PC-3 (cell line): ENCODE results near the gene FASN. TPM values are rescaled to one million over a fixed set of nuclear protein-coding genes. Genes with fewer than 3 reads are reported as not detected.

ENCODE experiments used
- ATAC-seq: fragments of 200-7000 bp; cut with Tn5 transposase; 2 replicates; pipeline ENCODE4 v1.9.1; 2020; ENCODE audit warnings: mild to moderate bottlenecking, moderate library complexity
- BruUV-seq: library from RNA; stranded (reverse); fragments of 400-500 nt; replicated peaks from 2 replicates; lab custom pipeline; 2021; lab: Mats Ljungman, UMichigan
- CTCF ChIA-PET: fragments of 300-600 bp; sonication (Branson Sonifier 250); formaldehyde crosslinking; loops from one replicate; lab custom pipeline; 2022; ENCODE audit warnings: antibody characterized with exemption; lab: Charles Lee
- POLR2A ChIA-PET: fragments of 300-600 bp; sonication (Branson Sonifier 250); formaldehyde crosslinking; loops from one replicate; lab custom pipeline; 2022; ENCODE audit warnings: antibody characterized with exemption; ENCODE audit not compliant: unreplicated experiment; lab: Charles Lee
- DNase-seq: peaks from one replicate; pipeline ENCODE4 v3.0.0-alpha.2; 2015
- H2AFZ ChIP-seq: fragments of 300-600 bp; sonication (generic); 2 replicates; pipeline ENCODE4 v1.6.0; 2016; ENCODE audit warnings: antibody characterized with exemption, low read length
- H3F3A ChIP-seq: fragments of 300-600 bp; sonication (generic); one replicate; pipeline ENCODE4 v1.6.0; 2017; ENCODE audit warnings: antibody characterized with exemption, low read length, control low read depth, mild to moderate bottlenecking; ENCODE audit not compliant: unreplicated experiment
- H3K27ac ChIP-seq: fragments of 300-600 bp; sonication (generic); 2 replicates; pipeline ENCODE4 v1.5.1; 2016; ENCODE audit warnings: mild to moderate bottlenecking, low read length
- H3K27me3 ChIP-seq: fragments of 300-600 bp; sonication (generic); 2 replicates; pipeline ENCODE4 v1.6.1; 2016; ENCODE audit warnings: low read length, mixed read lengths
- H3K36me3 ChIP-seq: fragments of 300-600 bp; sonication (generic); 2 replicates; pipeline ENCODE4 v1.6.1; 2016; ENCODE audit warnings: low read depth, mixed run types, low read length, mixed read lengths
- H3K4me1 ChIP-seq: fragments of 300-600 bp; sonication (generic); 2 replicates; pipeline ENCODE4 v1.5.1; 2016; ENCODE audit warnings: low read length; ENCODE audit not compliant: insufficient read depth
- H3K4me2 ChIP-seq: fragments of 300-600 bp; sonication (generic); 2 replicates; pipeline ENCODE4 v1.6.0; 2016; ENCODE audit warnings: low read length
- H3K4me3 ChIP-seq: fragments of 300-600 bp; sonication (generic); 2 replicates; pipeline ENCODE4 v1.5.1; 2016; ENCODE audit warnings: mild to moderate bottlenecking, low read length, mixed read lengths
- H3K79me2 ChIP-seq: fragments of 300-600 bp; sonication (generic); 2 replicates; pipeline ENCODE4 v1.6.1; 2017; ENCODE audit warnings: low read length, mixed read lengths
- H3K9ac ChIP-seq: fragments of 300-600 bp; sonication (generic); 2 replicates; pipeline ENCODE4 v1.6.0; 2016; ENCODE audit warnings: mild to moderate bottlenecking, low read length
- H3K9me2 ChIP-seq: fragments of 300-600 bp; sonication (generic); replicated peaks from 2 replicates; pipeline ENCODE4 v1.6.1; 2016; ENCODE audit warnings: mixed run types, low read length, mixed read lengths
- H3K9me3 ChIP-seq: fragments of 300-600 bp; sonication (generic); 2 replicates; pipeline ENCODE4 v1.6.1; 2016; ENCODE audit warnings: low read length, mixed read lengths
- H4K20me1 ChIP-seq: fragments of 300-600 bp; sonication (generic); 2 replicates; pipeline ENCODE4 v1.6.1; 2016; ENCODE audit warnings: low read length, mixed read lengths
- CTCF ChIP-seq: fragments of 300-600 bp; sonication (generic); conservative IDR thresholded peaks from 2 replicates; pipeline ENCODE4 v1.5.1; 2017; ENCODE audit warnings: antibody characterized with exemption, low read depth, mild to moderate bottlenecking, low read length
- EZH2 ChIP-seq: fragments of 300-600 bp; sonication (generic); IDR thresholded peaks from one replicate; pipeline ENCODE4 v1.6.1; 2017; ENCODE audit warnings: antibody characterized with exemption, mild to moderate bottlenecking, low read length; ENCODE audit not compliant: unreplicated experiment
- EZH2phosphoT487 ChIP-seq: fragments of 300-600 bp; sonication (generic); IDR thresholded peaks from 2 replicates; pipeline ENCODE4 v1.6.1; 2018; ENCODE audit warnings: mild to moderate bottlenecking, antibody characterized with exemption, low read length, borderline replicate concordance
- intact Hi-C: fragments of 100-400 bp; cut with micrococcal nuclease; formaldehyde crosslinking; loops from 2 replicates; pipeline ENCODE4 v1.9.0; 2023
- total RNA-seq: library from RNA; depleted of rRNA; stranded (reverse); fragments of >200 nt; gene quantifications from 2 replicates; pipeline ENCODE4 v1.2.3, GENCODE V29; 2014

FASN gene
- total RNA-seq, 1 experiment from 2014 or later, result 269 TPM

- no peak overlapping the region for H3K4me3 ChIP-seq
- no peaks in the 10 kb centered on the region for H4K20me1 ChIP-seq
- CTCF ChIA-PET, result no interaction called here
- POLR2A ChIA-PET, result no interaction called here
- no peaks in the 10 kb centered on the region for H3F3A ChIP-seq
- DNase-seq (no peak), ATAC-seq (no peak)
- no peak overlapping the region for H3K9ac ChIP-seq
- intact Hi-C loops, result no loop called here
- no TSS peak for BruUV-seq
- H2AFZ ChIP-seq, result no peak overlapping the region
- H3K79me2 ChIP-seq, result peaks cover 15% of the 10 kb centered on the region
- no peak overlapping the region for H3K27ac ChIP-seq
- no peaks in the 10 kb centered on the region for H3K27me3 ChIP-seq
- no peaks in the 10 kb centered on the region for H3K9me2 ChIP-seq
- peaks cover 58% of the 10 kb centered on the region for H3K36me3 ChIP-seq
- H3K9me3 ChIP-seq, result no peaks in the 10 kb centered on the region
- H3K4me2 ChIP-seq, result no peak overlapping the region
- H3K4me1 ChIP-seq, result peaks cover 10% of the 10 kb centered on the region
- TF ChIP-seq EZH2, result no peak
- TF ChIP-seq EZH2phosphoT487, result no peak
- TF ChIP-seq CTCF, result no peak
These were observed 38.6 kb downstream of the FASN start for GRCh38 chr17:82059272-82060000.

GRCh38 chr17:82058855-82059249 lies 39.2 kb downstream of the FASN start:
- peaks cover 11% of the 10 kb centered on the region for H3K79me2 ChIP-seq
- H3K4me2 ChIP-seq, result no peak overlapping the region
- H3K9ac ChIP-seq, result no peak overlapping the region
- no TSS peak for BruUV-seq
- TF ChIP-seq EZH2phosphoT487 (no peak), CTCF (no peak), EZH2 (no peak)
- DNase-seq, result no peak
- peaks cover 4% of the 10 kb centered on the region for H3K4me1 ChIP-seq
- CTCF ChIA-PET, result no interaction called here
- no peak overlapping the region for H3K27ac ChIP-seq
- POLR2A ChIA-PET, result no interaction called here
- H3K9me3 ChIP-seq, result no peaks in the 10 kb centered on the region
- H3K27me3 ChIP-seq, result no peaks in the 10 kb centered on the region
- ATAC-seq, result no peak
- H3K9me2 ChIP-seq, result no peaks in the 10 kb centered on the region
- no peaks in the 10 kb centered on the region for H4K20me1 ChIP-seq
- no peak overlapping the region for H3K4me3 ChIP-seq
- intact Hi-C loops, result no loop called here
- peaks cover 55% of the 10 kb centered on the region for H3K36me3 ChIP-seq
- no peaks in the 10 kb centered on the region for H3F3A ChIP-seq
- H2AFZ ChIP-seq, result no peak overlapping the region

GRCh38 chr17:82058230-82058854 lies 39.7 kb downstream of the FASN start:
- H3K9me3 ChIP-seq, result no peaks in the 10 kb centered on the region
- TF ChIP-seq CTCF (no peak), EZH2phosphoT487 (no peak), EZH2 (no peak)
- H3F3A ChIP-seq, result no peaks in the 10 kb centered on the region
- no peaks in the 10 kb centered on the region for H3K9me2 ChIP-seq
- no peak overlapping the region for H3K9ac ChIP-seq
- H4K20me1 ChIP-seq, result no peaks in the 10 kb centered on the region
- H3K27me3 ChIP-seq, result no peaks in the 10 kb centered on the region
- no peak overlapping the region for H3K27ac ChIP-seq
- POLR2A ChIA-PET, result no interaction called here
- CTCF ChIA-PET, result interaction anchor here (0.6 kb wide), 1 partner anchor 198 kb away, joined by 3 read pairs; the partner anchor contains the start of gene P4HB
- ATAC-seq, result peak; percentile 7; the same call in 1 of the 2 replicates
- peaks cover 55% of the 10 kb centered on the region for H3K36me3 ChIP-seq
- H3K4me2 ChIP-seq, result no peak overlapping the region
- intact Hi-C loops, result no loop called here
- H3K4me3 ChIP-seq, result no peak overlapping the region
- no peak for DNase-seq
- no TSS peak for BruUV-seq
- H3K79me2 ChIP-seq, result peaks cover 11% of the 10 kb centered on the region
- peaks cover 1% of the 10 kb centered on the region; the same call in 1 of the 2 replicates for H3K4me1 ChIP-seq
- H2AFZ ChIP-seq, result no peak overlapping the region
